PC-3 (cell line): ENCODE measurements around the gene HOXC12. TPM values are rescaled to one million over a fixed set of nuclear protein-coding genes. Genes with fewer than 3 reads are reported as not detected.

Experiments
- ATAC-seq: fragments of 200-7000 bp; cut with Tn5 transposase; 2 replicates; pipeline ENCODE4 v1.9.1; 2020; ENCODE audit warnings: mild to moderate bottlenecking, moderate library complexity
- BruUV-seq: library from RNA; stranded (reverse); fragments of 400-500 nt; replicated peaks from 2 replicates; lab custom pipeline; 2021; lab: Mats Ljungman, UMichigan
- CTCF ChIA-PET: fragments of 300-600 bp; sonication (Branson Sonifier 250); formaldehyde crosslinking; loops from one replicate; lab custom pipeline; 2022; ENCODE audit warnings: antibody characterized with exemption; lab: Charles Lee
- POLR2A ChIA-PET: fragments of 300-600 bp; sonication (Branson Sonifier 250); formaldehyde crosslinking; loops from one replicate; lab custom pipeline; 2022; ENCODE audit warnings: antibody characterized with exemption; ENCODE audit not compliant: unreplicated experiment; lab: Charles Lee
- DNase-seq: peaks from one replicate; pipeline ENCODE4 v3.0.0-alpha.2; 2015
- H2AFZ ChIP-seq: fragments of 300-600 bp; sonication (generic); 2 replicates; pipeline ENCODE4 v1.6.0; 2016; ENCODE audit warnings: antibody characterized with exemption, low read length
- H3F3A ChIP-seq: fragments of 300-600 bp; sonication (generic); one replicate; pipeline ENCODE4 v1.6.0; 2017; ENCODE audit warnings: antibody characterized with exemption, low read length, control low read depth, mild to moderate bottlenecking; ENCODE audit not compliant: unreplicated experiment
- H3K27ac ChIP-seq: fragments of 300-600 bp; sonication (generic); 2 replicates; pipeline ENCODE4 v1.5.1; 2016; ENCODE audit warnings: mild to moderate bottlenecking, low read length
- H3K27me3 ChIP-seq: fragments of 300-600 bp; sonication (generic); 2 replicates; pipeline ENCODE4 v1.6.1; 2016; ENCODE audit warnings: low read length, mixed read lengths
- H3K36me3 ChIP-seq: fragments of 300-600 bp; sonication (generic); 2 replicates; pipeline ENCODE4 v1.6.1; 2016; ENCODE audit warnings: low read depth, mixed run types, low read length, mixed read lengths
- H3K4me1 ChIP-seq: fragments of 300-600 bp; sonication (generic); 2 replicates; pipeline ENCODE4 v1.5.1; 2016; ENCODE audit warnings: low read length; ENCODE audit not compliant: insufficient read depth
- H3K4me2 ChIP-seq: fragments of 300-600 bp; sonication (generic); 2 replicates; pipeline ENCODE4 v1.6.0; 2016; ENCODE audit warnings: low read length
- H3K4me3 ChIP-seq: fragments of 300-600 bp; sonication (generic); 2 replicates; pipeline ENCODE4 v1.5.1; 2016; ENCODE audit warnings: mild to moderate bottlenecking, low read length, mixed read lengths
- H3K79me2 ChIP-seq: fragments of 300-600 bp; sonication (generic); 2 replicates; pipeline ENCODE4 v1.6.1; 2017; ENCODE audit warnings: low read length, mixed read lengths
- H3K9ac ChIP-seq: fragments of 300-600 bp; sonication (generic); 2 replicates; pipeline ENCODE4 v1.6.0; 2016; ENCODE audit warnings: mild to moderate bottlenecking, low read length
- H3K9me2 ChIP-seq: fragments of 300-600 bp; sonication (generic); replicated peaks from 2 replicates; pipeline ENCODE4 v1.6.1; 2016; ENCODE audit warnings: mixed run types, low read length, mixed read lengths
- H3K9me3 ChIP-seq: fragments of 300-600 bp; sonication (generic); 2 replicates; pipeline ENCODE4 v1.6.1; 2016; ENCODE audit warnings: low read length, mixed read lengths
- H4K20me1 ChIP-seq: fragments of 300-600 bp; sonication (generic); 2 replicates; pipeline ENCODE4 v1.6.1; 2016; ENCODE audit warnings: low read length, mixed read lengths
- CTCF ChIP-seq: fragments of 300-600 bp; sonication (generic); conservative IDR thresholded peaks from 2 replicates; pipeline ENCODE4 v1.5.1; 2017; ENCODE audit warnings: antibody characterized with exemption, low read depth, mild to moderate bottlenecking, low read length
- EZH2 ChIP-seq: fragments of 300-600 bp; sonication (generic); IDR thresholded peaks from one replicate; pipeline ENCODE4 v1.6.1; 2017; ENCODE audit warnings: antibody characterized with exemption, mild to moderate bottlenecking, low read length; ENCODE audit not compliant: unreplicated experiment
- EZH2phosphoT487 ChIP-seq: fragments of 300-600 bp; sonication (generic); IDR thresholded peaks from 2 replicates; pipeline ENCODE4 v1.6.1; 2018; ENCODE audit warnings: mild to moderate bottlenecking, antibody characterized with exemption, low read length, borderline replicate concordance
- intact Hi-C: fragments of 100-400 bp; cut with micrococcal nuclease; formaldehyde crosslinking; loops from 2 replicates; pipeline ENCODE4 v1.9.0; 2023
- total RNA-seq: library from RNA; depleted of rRNA; stranded (reverse); fragments of >200 nt; gene quantifications from 2 replicates; pipeline ENCODE4 v1.2.3, GENCODE V29; 2014

The HOXC12 gene
- total RNA-seq, 1 experiment from 2014 or later = 0.33 TPM

- no peak for TF ChIP-seq EZH2
- no peak for TF ChIP-seq CTCF
- TF ChIP-seq EZH2phosphoT487 = no peak
- Histone ChIP-seq H3K27me3 (no peaks in the 10 kb centered on the region), H3K4me2 (peak overlapping the region; percentile 96), H3K27ac (no peak overlapping the region), H3K9me2 (no peaks in the 10 kb centered on the region), H3F3A (no peaks in the 10 kb centered on the region), H4K20me1 (no peaks in the 10 kb centered on the region), H3K9ac (peak overlapping the region; percentile 37; the same call in 1 of the 2 replicates), H3K9me3 (no peaks in the 10 kb centered on the region), H3K4me3 (peak overlapping the region; percentile 74), H3K4me1 (peaks cover 47% of the 10 kb centered on the region), H3K79me2 (peaks cover 32% of the 10 kb centered on the region), H2AFZ (peak overlapping the region; percentile 92), H3K36me3 (no peaks in the 10 kb centered on the region)
- intact Hi-C loops = loop anchor here (1.0 to 5.0 kb wide), 2 partner anchors 46 to 221 kb away; no protein-coding TSS in a partner anchor
- CTCF ChIA-PET = interaction anchor here (0.6 kb wide), 1 partner anchor 298 kb away, joined by 3 read pairs; no protein-coding TSS in a partner anchor
- DNase-seq = no peak
- POLR2A ChIA-PET = no interaction called here
- peak; percentile 1; the same call in 1 of the 2 replicates for ATAC-seq
- BruUV-seq = no TSS peak
Measured at GRCh38 chr12:53988541-53989226, 34.0 kb downstream of the HOXC12 start.

- ChIA-PET CTCF (interaction anchor here (0.6 kb wide), 2 partner anchors 10 to 51 kb away, joined by 3 to 4 read pairs; no protein-coding TSS in a partner anchor), POLR2A (interaction anchor here (0.6 kb wide), 1 partner anchor 228 kb away, joined by 5 read pairs; no protein-coding TSS in a partner anchor)
- peak; percentile 77 for DNase-seq
- peak; percentile 40 for ATAC-seq
- H3K4me3 ChIP-seq = peak overlapping the region; percentile 74
- peak overlapping the region; percentile 92 for H2AFZ ChIP-seq
- peak overlapping the region; percentile 96 for H3K4me2 ChIP-seq
- H3K27ac ChIP-seq = peak overlapping the region; percentile 35
- no peaks in the 10 kb centered on the region for H3K9me3 ChIP-seq
- intact Hi-C loops = loop anchor here (1.0 to 5.0 kb wide), 2 partner anchors 47 to 222 kb away; no protein-coding TSS in a partner anchor
- H3K4me1 ChIP-seq = peaks cover 50% of the 10 kb centered on the region
- TF ChIP-seq CTCF (peak; percentile 78), EZH2 (no peak)
- H4K20me1 ChIP-seq = no peaks in the 10 kb centered on the region
- H3F3A ChIP-seq = no peaks in the 10 kb centered on the region
- H3K9me2 ChIP-seq = no peaks in the 10 kb centered on the region
- H3K27me3 ChIP-seq = no peaks in the 10 kb centered on the region
- H3K79me2 ChIP-seq = peaks cover 40% of the 10 kb centered on the region
- H3K9ac ChIP-seq = peak overlapping the region; percentile 37; the same call in 1 of the 2 replicates
- no peaks in the 10 kb centered on the region for H3K36me3 ChIP-seq
- no TSS peak for BruUV-seq
Measured at GRCh38 chr12:53989227-53990113, 34.8 kb downstream of the HOXC12 start.
